Hepatocyte (in vitro differentiated cells): ENCODE results near the gene FNDC3B. TPM values are rescaled to one million over a fixed set of nuclear protein-coding genes. Genes with fewer than 3 reads are reported as not detected.
A peak's percentile ranks its signal among the peaks of the same experiment; 100 is the strongest.

ENCODE experiments used
- DNase-seq: peaks from one replicate; pipeline ENCODE4 v3.0.0-alpha.2; 2016; ENCODE audit warnings: low spot score
- H2AFZ ChIP-seq: fragments of 200-600 bp; sonication (generic); 2 replicates; pipeline ENCODE4 v1.6.0; 2016; ENCODE audit warnings: antibody characterized with exemption, mild to moderate bottlenecking
- H3K27ac ChIP-seq: fragments of 200-600 bp; sonication (generic); 2 replicates; pipeline ENCODE4 v1.5.1; 2016; ENCODE audit warnings: mild to moderate bottlenecking
- H3K27me3 ChIP-seq: fragments of 200-600 bp; sonication (generic); 2 replicates; pipeline ENCODE4 v1.6.1; 2016
- H3K36me3 ChIP-seq: fragments of 200-600 bp; sonication (generic); replicated peaks from 2 replicates; pipeline ENCODE4 v1.5.1; 2016; ENCODE audit warnings: low read depth; ENCODE audit not compliant: insufficient read depth
- H3K4me1 ChIP-seq: fragments of 200-600 bp; sonication (generic); 2 replicates; pipeline ENCODE4 v1.5.1; 2016; ENCODE audit warnings: mild to moderate bottlenecking, moderate library complexity; ENCODE audit not compliant: insufficient read depth
- H3K4me2 ChIP-seq: fragments of 200-600 bp; sonication (generic); 2 replicates; pipeline ENCODE4 v1.6.0; 2016
- H3K4me3 ChIP-seq: fragments of 200-600 bp; sonication (generic); 2 replicates; pipeline ENCODE4 v1.5.1; 2016; ENCODE audit warnings: mild to moderate bottlenecking
- H3K79me2 ChIP-seq: fragments of 200-600 bp; sonication (generic); 2 replicates; pipeline ENCODE4 v1.6.0; 2017; ENCODE audit warnings: mild to moderate bottlenecking
- H3K9me2 ChIP-seq: fragments of 200-600 bp; sonication (generic); replicated peaks from 2 replicates; pipeline ENCODE4 v1.6.0; 2017; ENCODE audit warnings: mild to moderate bottlenecking; ENCODE audit not compliant: insufficient read depth
- H3K9me3 ChIP-seq: fragments of 200-600 bp; sonication (generic); 2 replicates; pipeline ENCODE4 v1.5.1; 2016; ENCODE audit warnings: low read depth, mild to moderate bottlenecking
- H4K20me1 ChIP-seq: fragments of 200-600 bp; sonication (generic); 2 replicates; pipeline ENCODE4 v1.6.0; 2016; ENCODE audit warnings: mild to moderate bottlenecking; ENCODE audit not compliant: insufficient read depth, poor library complexity, severe bottlenecking
- CTCF ChIP-seq: fragments of 200-600 bp; sonication (generic); IDR thresholded peaks from 2 replicates; pipeline ENCODE4 v1.5.1; 2016; ENCODE audit warnings: antibody characterized with exemption, mild to moderate bottlenecking; ENCODE audit not compliant: poor library complexity
- EZH2 ChIP-seq: fragments of 200-600 bp; sonication (generic); IDR thresholded peaks from 2 replicates; pipeline ENCODE4 v1.6.1; 2016; ENCODE audit warnings: antibody characterized with exemption, mild to moderate bottlenecking, borderline replicate concordance
- EZH2phosphoT487 ChIP-seq: fragments of 200-600 bp; sonication (generic); IDR thresholded peaks from one replicate; pipeline ENCODE4 v1.6.1; 2018; ENCODE audit warnings: antibody characterized with exemption, mild to moderate bottlenecking, low read depth, moderate library complexity; ENCODE audit not compliant: unreplicated experiment, severe bottlenecking
- WGBS: methylation state at CpG from one replicate; pipeline ENCODE4 v1.1.6; 2016; ENCODE audit warnings: low lambda C conversion rate; ENCODE audit errors: missing lambda C conversion rate; 5-methylcytosine and 5-hydroxymethylcytosine counted together
- polyA plus RNA-seq: library from polyadenylated mRNA; unstranded; fragments of >200 nt; fragmentation: Nextera tagmentation; extraction: Ambion mirVana; gene quantifications from 2 replicates; pipeline ENCODE4 v1.2.1, GENCODE V29; 2016
- total RNA-seq: library from RNA; depleted of rRNA; stranded (reverse); fragments of >200 nt; gene quantifications from 2 replicates; pipeline ENCODE4 v1.2.3, GENCODE V29; 2014

The FNDC3B gene
- total and polyA plus RNA-seq, 2 experiments from 2014 or later, result 61.2 to 113 TPM

GRCh38 chr3:172177046-172177445 lies 137.7 kb downstream of the FNDC3B start:
- TF ChIP-seq EZH2, result no peak
- no peak for TF ChIP-seq CTCF
- TF ChIP-seq EZH2phosphoT487, result no peak
- peaks cover 93% of the 10 kb centered on the region for H3K79me2 ChIP-seq
- peaks cover 15% of the 10 kb centered on the region for H3K4me1 ChIP-seq
- H3K27me3 ChIP-seq, result no peaks in the 10 kb centered on the region
- WGBS, result 87% methylated on average over 3 of the region's 3 CpGs
- DNase-seq, result no peak
- H3K36me3 ChIP-seq, result no peaks in the 10 kb centered on the region
- H3K27ac ChIP-seq, result no peak overlapping the region
- no peak overlapping the region for H2AFZ ChIP-seq
- H3K9me3 ChIP-seq, result no peaks in the 10 kb centered on the region
- no peaks in the 10 kb centered on the region for H3K9me2 ChIP-seq
- H3K4me2 ChIP-seq, result no peak overlapping the region
- no peak overlapping the region for H3K4me3 ChIP-seq
- peaks cover 2% of the 10 kb centered on the region for H4K20me1 ChIP-seq

- peaks cover 93% of the 10 kb centered on the region for H3K79me2 ChIP-seq
- no peaks in the 10 kb centered on the region for H3K9me2 ChIP-seq
- H3K4me1 ChIP-seq, result peaks cover 20% of the 10 kb centered on the region
- H4K20me1 ChIP-seq, result peaks cover 10% of the 10 kb centered on the region
- 100% methylated on average over 2 of the region's 2 CpGs for WGBS
- no peak overlapping the region for H2AFZ ChIP-seq
- no peaks in the 10 kb centered on the region for H3K9me3 ChIP-seq
- TF ChIP-seq EZH2, result no peak
- no peak for TF ChIP-seq CTCF
- no peak for TF ChIP-seq EZH2phosphoT487
- H3K27me3 ChIP-seq, result no peaks in the 10 kb centered on the region
- H3K27ac ChIP-seq, result no peak overlapping the region
- H3K4me3 ChIP-seq, result no peak overlapping the region
- DNase-seq, result no peak
- no peak overlapping the region for H3K4me2 ChIP-seq
- H3K36me3 ChIP-seq, result no peaks in the 10 kb centered on the region
Observed at GRCh38 chr3:172177803-172178316, 138.5 kb downstream of the FNDC3B start.

- no peaks in the 10 kb centered on the region for H3K9me2 ChIP-seq
- no peak overlapping the region for H3K4me2 ChIP-seq
- peak; percentile 54 for DNase-seq
- H3K9me3 ChIP-seq, result no peaks in the 10 kb centered on the region
- H3K27me3 ChIP-seq, result no peaks in the 10 kb centered on the region
- WGBS, result 74% methylated on average over 5 of the region's 5 CpGs
- H3K27ac ChIP-seq, result peak overlapping the region; percentile 75
- peaks cover 12% of the 10 kb centered on the region for H4K20me1 ChIP-seq
- H3K4me3 ChIP-seq, result no peak overlapping the region
- H3K79me2 ChIP-seq, result peaks cover 95% of the 10 kb centered on the region
- no peak overlapping the region for H2AFZ ChIP-seq
- peaks cover 2% of the 10 kb centered on the region for H3K36me3 ChIP-seq
- peaks cover 20% of the 10 kb centered on the region for H3K4me1 ChIP-seq
- TF ChIP-seq EZH2 (no peak), CTCF (no peak)
Observed at GRCh38 chr3:172179680-172180399, 140.5 kb downstream of the FNDC3B start.
